ENCODE data around the gene SEMA3D. TPM values are rescaled to one million over a fixed set of nuclear protein-coding genes. Genes with fewer than 3 reads are reported as not detected.

The SEMA3D gene
- total RNA-seq, 1 donor from 2014 or later, result 26.3 TPM

- Mint-ChIP-seq H3K4me3 (no peak overlapping the region), H3K9me3 (peaks cover 6% of the 10 kb centered on the region), H3K4me1 (no peaks in the 10 kb centered on the region), H3K27me3 (ENCODE audit: low read depth) (no peaks in the 10 kb centered on the region), H3K27ac (ENCODE audit: unreplicated experiment) (no peak overlapping the region), H3K36me3 (ENCODE audit: low read depth) (peaks cover 12% of the 10 kb centered on the region)
- no peak for DNase-seq (ENCODE audit: low read depth, low spot score)
- TF ChIP-seq CTCF (conservative IDR thresholded peaks at IDR 0.05), result no peak
These were observed 24.1 kb downstream of the SEMA3D start for GRCh38 chr7:85162721-85163120.

- H3K27ac Mint-ChIP-seq (ENCODE audit: unreplicated experiment), result no peak overlapping the region
These were observed 26.6 kb downstream of the SEMA3D start for GRCh38 chr7:85160223-85160622.

GRCh38 chr7:85159003-85159402 is 27.9 kb downstream of the SEMA3D start:
- H3K9me3 Mint-ChIP-seq, result peaks cover 6% of the 10 kb centered on the region
- H3K36me3 Mint-ChIP-seq (ENCODE audit: low read depth), result peaks cover 11% of the 10 kb centered on the region
- TF ChIP-seq CTCF (conservative IDR thresholded peaks at IDR 0.05), result no peak
- DNase-seq (ENCODE audit: low read depth, low spot score), result no peak
- H3K27ac Mint-ChIP-seq (ENCODE audit: unreplicated experiment), result no peak overlapping the region
- H3K27me3 Mint-ChIP-seq (ENCODE audit: low read depth), result no peaks in the 10 kb centered on the region
- H3K4me1 Mint-ChIP-seq, result peaks cover 10% of the 10 kb centered on the region
- no peak overlapping the region for H3K4me3 Mint-ChIP-seq

More at GRCh38 chr7:85160223-85160622, 26.6 kb downstream of the SEMA3D start:
- no peaks in the 10 kb centered on the region for H3K27me3 Mint-ChIP-seq (ENCODE audit: low read depth)
- no peak for DNase-seq (ENCODE audit: low read depth, low spot score)
- H3K4me1 Mint-ChIP-seq, result peaks cover 10% of the 10 kb centered on the region
- peaks cover 11% of the 10 kb centered on the region for H3K36me3 Mint-ChIP-seq (ENCODE audit: low read depth)
- H3K9me3 Mint-ChIP-seq, result peaks cover 6% of the 10 kb centered on the region
- no peak overlapping the region for H3K4me3 Mint-ChIP-seq
- no peak for TF ChIP-seq CTCF (conservative IDR thresholded peaks at IDR 0.05)

- no peak overlapping the region for H3K4me3 Mint-ChIP-seq
- H3K27me3 Mint-ChIP-seq (ENCODE audit: low read depth), result no peaks in the 10 kb centered on the region
- H3K9me3 Mint-ChIP-seq, result peaks cover 6% of the 10 kb centered on the region
- peaks cover 10% of the 10 kb centered on the region for H3K4me1 Mint-ChIP-seq
- TF ChIP-seq CTCF (conservative IDR thresholded peaks at IDR 0.05), result no peak
- H3K27ac Mint-ChIP-seq (ENCODE audit: unreplicated experiment), result no peak overlapping the region
- no peak for DNase-seq (ENCODE audit: low read depth, low spot score)
- H3K36me3 Mint-ChIP-seq (ENCODE audit: low read depth), result peaks cover 11% of the 10 kb centered on the region
These were observed 30.1 kb downstream of the SEMA3D start for GRCh38 chr7:85156661-85157208.

GRCh38 chr7:85154282-85154937 is 32.4 kb downstream of the SEMA3D start:
- no peak overlapping the region for H3K27ac Mint-ChIP-seq (ENCODE audit: unreplicated experiment)
- peaks cover 8% of the 10 kb centered on the region for H3K36me3 Mint-ChIP-seq (ENCODE audit: low read depth)
- peaks cover 10% of the 10 kb centered on the region for H3K4me1 Mint-ChIP-seq
- no peak for TF ChIP-seq CTCF (conservative IDR thresholded peaks at IDR 0.05)
- no peak overlapping the region for H3K4me3 Mint-ChIP-seq
- H3K27me3 Mint-ChIP-seq (ENCODE audit: low read depth), result no peaks in the 10 kb centered on the region
- peaks cover 6% of the 10 kb centered on the region for H3K9me3 Mint-ChIP-seq
- DNase-seq (ENCODE audit: low read depth, low spot score), result no peak
